ENCODE measurements around the gene UTS2R.
"Not testable (repeated sequence)": the region's sequence is repeated elsewhere in the genome, so short reads cannot be mapped to it uniquely, and the experiment has no call there.

UTS2R gene

DNA sequence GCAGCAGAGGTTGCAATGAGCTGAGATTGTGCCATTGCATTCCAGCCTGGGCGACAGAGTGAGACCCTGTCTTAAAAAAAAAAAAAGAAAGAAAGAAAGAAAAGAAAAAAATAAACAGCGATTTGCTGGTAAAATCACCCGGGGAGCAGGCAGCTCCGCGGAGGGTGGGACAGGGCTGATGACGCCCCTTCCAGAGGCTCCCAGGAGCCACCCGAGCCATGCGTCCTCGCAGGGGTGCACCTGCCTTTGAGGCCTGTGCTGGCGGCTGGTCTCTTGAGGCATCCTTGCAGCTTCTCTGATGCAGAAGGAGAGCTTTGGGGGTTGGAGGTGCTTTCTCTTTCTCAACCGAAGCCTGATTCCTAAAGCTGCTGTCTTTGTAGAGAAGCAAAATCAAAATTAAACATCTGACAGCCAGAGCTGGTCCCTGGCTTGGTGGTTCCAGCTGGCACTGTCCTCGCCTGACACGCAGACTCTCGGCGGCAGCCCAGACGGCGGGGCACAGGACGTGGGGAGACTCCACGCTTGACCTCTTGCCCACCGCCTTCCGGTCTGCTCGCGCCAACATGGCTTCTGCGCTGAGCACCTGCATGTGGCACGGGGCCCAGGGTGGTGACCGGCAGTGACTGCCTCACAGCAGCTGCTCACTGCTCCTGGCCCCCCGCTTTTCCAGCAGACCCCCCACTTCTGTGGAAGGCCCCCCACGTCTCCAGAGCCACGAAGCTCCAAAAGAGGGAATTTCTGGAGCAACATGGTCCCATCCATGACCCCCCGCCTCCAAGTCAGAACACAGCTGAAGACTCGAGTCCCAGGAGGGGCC lies 6.6 kb downstream of the UTS2R start:
- Histone ChIP-seq H3K27ac (ENCODE audit: insufficient read depth in 1 of 2, low read depth in 1 of 2, low read length in 2 of 2, poor library complexity in 1 of 2, severe bottlenecking in 2 of 2) (no peak overlapping the region), H3K4me3 (ENCODE audit: control insufficient read depth in 1 of 7, extremely low read depth in 1 of 7, insufficient read depth in 4 of 7, low read depth in 2 of 7, low read length in 6 of 7) (no peak overlapping the region), H3K9me3 (ENCODE audit: control extremely low read depth in 1 of 5, control insufficient read depth in 4 of 5, insufficient read depth in 2 of 5, low read depth in 1 of 5, low read length in 4 of 5) (no peaks in the 10 kb centered on the region), H3K36me3 (ENCODE audit: control insufficient read depth in 4 of 4, insufficient read depth in 4 of 4, low read length in 3 of 4) (no peaks in the 10 kb centered on the region), H3K27me3 (replicated peaks in 2 of 5; ENCODE audit: control insufficient read depth in 4 of 5, insufficient read depth in 5 of 5, low read length in 4 of 5) (peaks cover 5 to 74% (median 20%) of the 10 kb centered on the region in 5 experiments), H3K4me1 (ENCODE audit: control extremely low read depth in 1 of 4, control insufficient read depth in 4 of 4, insufficient read depth in 4 of 4, low read length in 3 of 4) (peaks cover 0 to 6% (median 3%) of the 10 kb centered on the region in 4 experiments)
- WGBS (ENCODE audit: insufficient coverage), result 92% methylated on average over 25 of the region's 31 CpGs
- CTCF ChIA-PET, result interaction anchor here (1.1 to 1.3 kb wide), 2 partner anchors 12 kb away, joined by 3 read pairs; no protein-coding TSS in a partner anchor
- DNase-seq, result no peak
- POLR2A ChIA-PET, result interaction anchor here (0.6 kb wide), 1 partner anchor 80 kb away, joined by 3 read pairs; no protein-coding TSS in a partner anchor

DNA sequence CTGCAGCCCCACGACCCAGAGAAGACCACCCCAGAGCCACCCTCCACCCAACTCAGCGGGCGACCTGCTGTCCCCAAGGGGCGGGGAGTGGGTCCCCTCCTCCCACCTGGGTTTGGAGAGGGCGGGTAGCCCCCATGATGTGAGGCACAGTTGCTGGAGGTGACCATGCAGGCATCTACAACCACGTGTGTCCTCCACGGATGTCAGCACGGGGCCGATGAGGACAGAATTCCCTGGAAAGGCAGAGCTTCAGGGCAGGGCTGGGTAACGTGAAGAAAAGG lies 7.1 kb downstream of the UTS2R start:
- Histone ChIP-seq H3K9me3 (ENCODE audit: control extremely low read depth in 1 of 5, control insufficient read depth in 4 of 5, insufficient read depth in 2 of 5, low read depth in 1 of 5, low read length in 4 of 5) (no peaks in the 10 kb centered on the region), H3K36me3 (ENCODE audit: control insufficient read depth in 4 of 4, insufficient read depth in 4 of 4, low read length in 3 of 4) (no peaks in the 10 kb centered on the region), H3K27me3 (replicated peaks in 2 of 5; ENCODE audit: control insufficient read depth in 4 of 5, insufficient read depth in 5 of 5, low read length in 4 of 5) (peaks cover 2 to 72% (median 16%) of the 10 kb centered on the region in 5 experiments), H3K4me3 (ENCODE audit: control insufficient read depth in 1 of 7, extremely low read depth in 1 of 7, insufficient read depth in 4 of 7, low read depth in 2 of 7, low read length in 6 of 7) (no peak overlapping the region), H3K27ac (ENCODE audit: insufficient read depth in 1 of 2, low read depth in 1 of 2, low read length in 2 of 2, poor library complexity in 1 of 2, severe bottlenecking in 2 of 2) (no peak overlapping the region), H3K4me1 (ENCODE audit: control extremely low read depth in 1 of 4, control insufficient read depth in 4 of 4, insufficient read depth in 4 of 4, low read length in 3 of 4) (peaks cover 0 to 6% (median 3%) of the 10 kb centered on the region in 4 experiments)
- 80% methylated on average over 9 of the region's 10 CpGs for WGBS (ENCODE audit: insufficient coverage)
- DNase-seq, result no peak
- ChIA-PET CTCF (interaction anchor here (1.1 to 1.3 kb wide), 2 partner anchors 12 to 13 kb away, joined by 3 read pairs; no protein-coding TSS in a partner anchor), POLR2A (interaction anchor here (0.6 kb wide), 1 partner anchor 81 kb away, joined by 3 read pairs; no protein-coding TSS in a partner anchor)

DNA sequence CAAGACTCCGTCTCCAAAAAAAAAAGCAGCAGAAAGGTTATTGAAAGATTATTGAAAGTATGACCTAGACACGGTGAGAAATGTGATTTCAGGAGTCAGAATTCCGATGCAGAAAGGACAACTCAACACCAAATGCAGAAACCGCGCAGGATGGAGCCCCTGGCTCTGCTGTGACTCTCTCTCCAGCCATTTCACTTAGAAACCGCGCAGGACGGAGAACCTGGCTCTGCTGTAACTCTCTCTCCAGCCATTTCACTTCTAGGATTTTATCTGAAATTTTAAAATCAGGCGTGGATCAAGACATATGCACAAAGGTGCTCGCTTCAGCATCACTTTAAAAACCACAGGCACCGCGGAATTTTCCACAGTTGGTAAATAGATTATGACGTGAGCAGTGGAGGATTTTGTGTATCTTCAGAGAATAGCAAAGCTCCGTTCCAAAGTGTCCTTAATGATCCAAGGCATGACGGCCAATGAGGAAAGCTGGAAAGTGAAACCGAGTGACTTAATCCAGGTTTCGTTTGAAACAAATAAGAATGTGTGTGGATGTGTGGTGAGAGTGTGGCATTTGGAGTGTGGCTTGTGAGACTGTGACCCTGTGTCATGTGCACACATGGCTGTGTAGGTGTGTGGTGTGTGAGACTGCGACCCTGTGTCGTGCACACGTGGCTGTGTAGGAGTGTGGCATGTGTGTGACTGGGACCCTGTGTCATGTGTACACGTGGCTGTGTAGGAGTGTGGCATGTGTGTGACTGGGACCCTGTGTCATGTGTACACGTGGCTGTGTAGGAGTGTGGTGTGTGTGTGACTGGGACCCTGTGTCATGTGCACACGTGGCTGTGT lies 9.5 kb downstream of the UTS2R start:
- 81% methylated on average over 13 of the region's 23 CpGs for WGBS (ENCODE audit: insufficient coverage)
- Histone ChIP-seq H3K9me3 (ENCODE audit: control extremely low read depth in 1 of 5, control insufficient read depth in 4 of 5, insufficient read depth in 2 of 5, low read depth in 1 of 5, low read length in 4 of 5) (no peaks in the 10 kb centered on the region), H3K36me3 (ENCODE audit: control insufficient read depth in 4 of 4, insufficient read depth in 4 of 4, low read length in 3 of 4) (no peaks in the 10 kb centered on the region), H3K4me1 (ENCODE audit: control extremely low read depth in 1 of 4, control insufficient read depth in 4 of 4, insufficient read depth in 4 of 4, low read length in 3 of 4) (no peaks in the 10 kb centered on the region), H3K27me3 (replicated peaks in 2 of 5; ENCODE audit: control insufficient read depth in 4 of 5, insufficient read depth in 5 of 5, low read length in 4 of 5) (peaks cover 2 to 72% (median 12%) of the 10 kb centered on the region in 5 experiments), H3K4me3 (ENCODE audit: control insufficient read depth in 1 of 7, extremely low read depth in 1 of 7, insufficient read depth in 4 of 7, low read depth in 2 of 7, low read length in 6 of 7) (no peak overlapping the region), H3K27ac (ENCODE audit: insufficient read depth in 1 of 2, low read depth in 1 of 2, low read length in 2 of 2, poor library complexity in 1 of 2, severe bottlenecking in 2 of 2) (no peak overlapping the region)
- CTCF ChIA-PET, result interaction anchor here (1.4 kb wide), 1 partner anchor 30 kb away, joined by 4 read pairs; no protein-coding TSS in a partner anchor
- POLR2A ChIA-PET, result no interaction called here
- DNase-seq, result no peak

- DNase-seq; H3K27ac ChIP-seq (ENCODE audit: insufficient read depth in 1 of 2, low read depth in 1 of 2, low read length in 2 of 2, poor library complexity in 1 of 2, severe bottlenecking in 2 of 2); H3K4me1 ChIP-seq (ENCODE audit: control extremely low read depth in 1 of 4, control insufficient read depth in 4 of 4, insufficient read depth in 4 of 4, low read length in 3 of 4); H3K4me3 ChIP-seq (ENCODE audit: control insufficient read depth in 1 of 7, extremely low read depth in 1 of 7, insufficient read depth in 4 of 7, low read depth in 2 of 7, low read length in 6 of 7); H3K9me3 ChIP-seq (ENCODE audit: control extremely low read depth in 1 of 5, control insufficient read depth in 4 of 5, insufficient read depth in 2 of 5, low read depth in 1 of 5, low read length in 4 of 5); H3K36me3 ChIP-seq (ENCODE audit: control insufficient read depth in 4 of 4, insufficient read depth in 4 of 4, low read length in 3 of 4); POLR2A ChIA-PET: not testable (repeated sequence)
- WGBS (ENCODE audit: insufficient coverage), result 94% methylated on average over 6 of the region's 10 CpGs
- peaks cover 2 to 72% (median 15%) of the 10 kb centered on the region in 5 experiments for H3K27me3 ChIP-seq (replicated peaks in 2 of 5; ENCODE audit: control insufficient read depth in 4 of 5, insufficient read depth in 5 of 5, low read length in 4 of 5)
- CTCF ChIA-PET, result interaction anchor here (1.4 kb wide), 1 partner anchor 31 kb away, joined by 4 read pairs; no protein-coding TSS in a partner anchor
Measured at GRCh38 chr17:82381703-82382009, 10.1 kb downstream of the UTS2R start.

GRCh38 chr17:82382220-82382932 lies 10.8 kb downstream of the UTS2R start:
- H3K36me3 ChIP-seq (ENCODE audit: control insufficient read depth in 4 of 4, insufficient read depth in 4 of 4, low read length in 3 of 4); H3K27ac ChIP-seq (ENCODE audit: insufficient read depth in 1 of 2, low read depth in 1 of 2, low read length in 2 of 2, poor library complexity in 1 of 2, severe bottlenecking in 2 of 2); DNase-seq; POLR2A ChIA-PET; H3K4me3 ChIP-seq (ENCODE audit: control insufficient read depth in 1 of 7, extremely low read depth in 1 of 7, insufficient read depth in 4 of 7, low read depth in 2 of 7, low read length in 6 of 7); H3K4me1 ChIP-seq (ENCODE audit: control extremely low read depth in 1 of 4, control insufficient read depth in 4 of 4, insufficient read depth in 4 of 4, low read length in 3 of 4); H3K9me3 ChIP-seq (ENCODE audit: control extremely low read depth in 1 of 5, control insufficient read depth in 4 of 5, insufficient read depth in 2 of 5, low read depth in 1 of 5, low read length in 4 of 5): not testable (repeated sequence)
- 81% methylated on average over 11 of the region's 21 CpGs for WGBS (ENCODE audit: insufficient coverage)
- CTCF ChIA-PET, result interaction anchor here (1.4 kb wide), 1 partner anchor 32 kb away, joined by 4 read pairs; no protein-coding TSS in a partner anchor
- peaks cover 2 to 77% (median 15%) of the 10 kb centered on the region in 5 experiments for H3K27me3 ChIP-seq (replicated peaks in 2 of 5; ENCODE audit: control insufficient read depth in 4 of 5, insufficient read depth in 5 of 5, low read length in 4 of 5)

DNA sequence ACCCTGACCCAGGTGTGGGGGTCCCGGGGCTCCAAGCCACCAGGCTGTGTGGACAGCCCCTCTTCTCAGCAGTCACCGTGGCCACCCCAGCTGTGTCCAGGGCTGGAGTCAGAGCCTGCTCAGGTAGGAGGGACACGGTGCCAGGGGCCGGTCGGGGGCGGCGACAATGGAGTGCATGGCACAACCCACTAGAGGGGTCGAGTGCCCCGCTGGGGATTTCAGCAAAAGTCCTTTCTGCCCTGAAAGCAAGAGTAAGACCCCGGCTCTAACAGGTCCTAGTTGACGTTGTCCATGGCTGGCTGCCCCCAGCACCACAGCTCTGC lies 11.3 kb downstream of the UTS2R start:
- CTCF ChIA-PET, result no interaction called here

More for the DNA sequence above, 11.3 kb downstream of the UTS2R start:
- no peak for DNase-seq
- Histone ChIP-seq H3K27me3 (replicated peaks in 2 of 5; ENCODE audit: control insufficient read depth in 4 of 5, insufficient read depth in 5 of 5, low read length in 4 of 5) (peaks cover 2 to 76% (median 15%) of the 10 kb centered on the region in 5 experiments), H3K4me3 (ENCODE audit: control insufficient read depth in 1 of 7, extremely low read depth in 1 of 7, insufficient read depth in 4 of 7, low read depth in 2 of 7, low read length in 6 of 7) (no peak overlapping the region), H3K36me3 (ENCODE audit: control insufficient read depth in 4 of 4, insufficient read depth in 4 of 4, low read length in 3 of 4) (no peaks in the 10 kb centered on the region), H3K4me1 (ENCODE audit: control extremely low read depth in 1 of 4, control insufficient read depth in 4 of 4, insufficient read depth in 4 of 4, low read length in 3 of 4) (peaks cover 0 to 10% (median 9%) of the 10 kb centered on the region in 4 experiments), H3K27ac (ENCODE audit: insufficient read depth in 1 of 2, low read depth in 1 of 2, low read length in 2 of 2, poor library complexity in 1 of 2, severe bottlenecking in 2 of 2) (no peak overlapping the region), H3K9me3 (ENCODE audit: control extremely low read depth in 1 of 5, control insufficient read depth in 4 of 5, insufficient read depth in 2 of 5, low read depth in 1 of 5, low read length in 4 of 5) (no peaks in the 10 kb centered on the region)
- POLR2A ChIA-PET, result no interaction called here
- 88% methylated on average over 8 of the region's 11 CpGs for whole genome bisulfite sequencing (ENCODE audit: insufficient coverage)

Data from common myeloid progenitor, CD34-positive (primary cell).